Skeletal muscle cell (primary cell): ENCODE measurements around the gene TLE3.

Source experiments
- DNase-seq: peaks from one replicate; pipeline ENCODE4 v3.0.0-alpha.2; 2010; ENCODE audit warnings: low read depth
- H3K4me3 ChIP-seq: 2 replicates; pipeline ENCODE4 v1.5.1; 2011; ENCODE audit warnings: low read depth, mild to moderate bottlenecking, control low read depth, low read length, moderate library complexity

TLE3 gene

DNA sequence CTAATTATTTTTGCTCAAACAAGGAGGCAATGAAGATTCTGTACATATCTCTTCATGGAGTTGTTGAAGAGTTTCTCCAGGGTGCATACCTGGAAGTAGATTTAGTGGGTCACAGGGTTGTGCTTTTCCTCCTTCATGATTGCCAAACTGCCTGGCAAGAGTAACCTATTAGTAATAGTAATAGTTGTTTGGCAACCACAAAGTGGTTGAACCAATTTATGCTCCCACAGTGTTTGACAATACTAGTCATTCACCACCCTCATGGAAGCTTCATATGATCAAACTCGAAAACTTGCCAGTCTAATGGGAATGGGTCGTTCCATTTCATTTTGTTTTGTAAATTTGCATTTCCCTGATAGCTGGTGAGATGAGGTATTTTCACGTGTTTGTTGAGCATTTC is 57.8 kb downstream of the TLE3 start:
- no peak overlapping the region for H3K4me3 ChIP-seq
- no peak for DNase-seq

DNA sequence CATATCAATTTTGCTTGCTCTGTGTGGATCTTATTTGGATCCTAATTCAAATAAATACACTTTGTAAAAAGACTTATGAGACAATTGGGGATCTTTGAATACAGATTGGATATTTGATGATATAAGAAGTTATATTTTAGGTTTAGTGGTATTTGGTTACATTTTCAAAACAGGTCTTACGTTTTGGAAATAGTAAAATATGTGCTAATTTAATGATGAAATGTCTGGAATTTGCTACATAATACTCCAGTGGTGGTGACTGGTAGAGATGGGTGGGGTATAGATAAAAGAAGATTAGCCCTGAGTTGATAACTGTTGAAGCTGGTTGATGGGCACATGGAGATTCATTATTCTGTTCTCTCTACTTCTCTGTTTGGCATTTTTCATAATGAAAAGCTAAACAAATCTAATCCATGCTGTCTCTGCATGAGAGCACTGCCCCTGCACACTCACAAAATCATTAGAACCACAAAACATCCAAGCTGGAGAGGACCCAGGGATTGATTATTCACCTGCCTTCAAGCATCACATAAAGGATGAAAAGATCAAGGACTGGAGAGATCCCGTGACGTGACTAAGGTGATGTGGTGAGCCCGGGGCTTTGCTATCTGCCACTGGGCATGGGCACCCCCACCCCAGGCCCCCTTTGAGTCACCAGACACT is 58.9 kb downstream of the TLE3 start:
- DNase-seq: no peak
- H3K4me3 ChIP-seq: no peak overlapping the region

DNA sequence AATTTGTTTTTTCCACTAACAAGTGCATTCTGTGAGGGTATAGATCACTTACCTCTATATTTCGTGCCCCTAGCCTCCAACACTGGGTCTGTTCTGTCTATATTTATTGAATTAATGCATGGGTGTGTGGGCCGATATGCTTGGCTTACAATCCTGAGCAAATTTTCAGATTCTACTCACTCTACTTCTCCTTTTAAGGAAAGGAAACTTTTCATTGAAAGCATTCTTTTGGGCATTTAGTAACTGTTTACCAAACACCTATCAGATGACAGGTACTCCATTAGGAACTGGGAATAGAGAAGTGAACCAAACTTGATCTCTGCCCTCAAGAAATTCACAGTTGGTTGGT is 60.5 kb downstream of the TLE3 start:
- DNase-seq: no peak

DNA sequence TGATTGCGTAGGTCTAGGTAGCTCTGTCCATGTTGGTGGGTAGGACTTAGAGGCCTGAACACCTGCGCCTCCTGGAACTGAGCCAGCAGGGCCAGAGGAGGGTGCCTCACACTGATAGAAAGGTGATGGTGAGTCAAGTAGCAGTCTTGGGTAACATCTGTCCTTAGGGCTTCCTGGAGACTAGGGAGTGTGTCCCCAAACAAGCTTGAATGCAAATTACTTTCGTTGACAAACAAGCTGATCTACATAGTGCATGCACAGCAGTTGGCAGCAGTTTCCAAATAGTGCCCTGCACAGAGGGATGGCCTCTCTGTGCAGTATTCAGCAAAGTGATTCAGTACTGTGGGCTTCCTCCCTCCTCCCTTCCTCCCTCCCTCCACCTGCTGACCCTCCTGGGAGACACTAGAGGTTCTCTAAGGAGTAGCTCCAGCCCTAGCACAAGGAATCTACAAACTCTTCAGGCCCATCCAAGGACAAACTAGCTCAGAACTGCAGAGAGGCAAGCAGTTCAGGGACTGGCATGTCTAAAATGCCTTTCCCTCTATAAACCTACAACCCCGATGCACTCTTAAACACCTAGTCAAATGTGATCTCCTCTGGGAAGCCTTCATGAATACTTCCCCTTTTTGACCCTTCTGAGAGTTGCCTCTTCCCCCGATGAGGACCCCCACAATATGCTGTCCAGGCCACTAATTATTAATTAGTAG is 61.0 kb downstream of the TLE3 start:
- H3K4me3 ChIP-seq: no peak overlapping the region
- no peak for DNase-seq

More for the DNA sequence above, 60.5 kb downstream of the TLE3 start:
- no peak overlapping the region for H3K4me3 ChIP-seq

DNA sequence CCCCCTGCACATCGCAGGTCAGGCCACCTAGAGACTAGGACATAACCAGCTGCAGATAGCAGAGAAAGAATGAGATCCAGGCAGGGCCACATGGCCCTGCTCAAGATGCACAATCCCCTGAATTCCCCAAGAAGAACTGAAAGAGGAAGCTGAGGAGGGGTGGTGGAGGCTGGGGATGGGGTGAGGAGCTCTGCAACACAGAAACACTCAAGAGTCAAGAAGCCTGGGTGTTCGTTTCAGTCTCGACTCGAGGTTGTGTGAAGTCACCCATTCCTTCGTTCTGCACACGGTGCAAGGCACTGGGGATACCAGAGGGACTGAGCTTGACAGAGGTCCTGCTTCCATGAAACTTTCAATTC is 62.0 kb downstream of the TLE3 start:
- no peak for DNase-seq
- H3K4me3 ChIP-seq: no peak overlapping the region

DNA sequence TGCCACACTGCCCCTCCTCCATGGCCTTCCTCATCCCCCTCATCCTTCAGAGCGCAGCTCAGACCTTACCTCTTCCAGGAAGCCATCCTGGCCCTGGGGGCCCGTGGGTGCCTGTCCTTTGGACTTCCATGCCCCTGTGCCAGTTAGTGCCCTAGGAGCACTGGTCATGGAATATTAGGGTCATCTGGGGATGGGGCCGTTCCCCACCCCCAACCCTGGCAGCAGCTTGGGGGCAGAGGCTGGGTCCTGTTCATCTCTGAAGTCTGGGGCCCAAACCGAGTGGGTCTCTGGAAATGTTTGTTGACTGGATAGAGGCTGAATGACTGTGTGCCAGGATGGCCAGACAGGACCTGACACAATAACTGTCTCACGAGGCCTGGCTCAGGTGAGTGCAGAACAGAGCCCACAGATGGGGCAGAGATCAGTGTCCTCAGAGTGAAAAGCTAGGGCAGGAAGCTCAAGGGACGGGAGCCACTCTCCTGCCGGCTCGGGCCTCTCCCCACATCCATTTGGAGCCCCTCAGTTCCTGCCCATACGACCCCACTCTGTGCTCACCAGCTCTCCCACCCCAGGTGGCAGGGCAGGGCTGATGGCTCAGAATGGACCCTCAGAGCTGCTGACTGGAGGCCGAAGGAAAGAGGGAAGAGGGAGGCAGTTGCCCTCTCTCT is 62.5 kb downstream of the TLE3 start:
- no peak overlapping the region for H3K4me3 ChIP-seq
- no peak for DNase-seq

- DNase-seq: no peak
- no peak overlapping the region for H3K4me3 ChIP-seq
These were observed 63.1 kb downstream of the TLE3 start for GRCh38 chr15:70034596-70034995.

DNA sequence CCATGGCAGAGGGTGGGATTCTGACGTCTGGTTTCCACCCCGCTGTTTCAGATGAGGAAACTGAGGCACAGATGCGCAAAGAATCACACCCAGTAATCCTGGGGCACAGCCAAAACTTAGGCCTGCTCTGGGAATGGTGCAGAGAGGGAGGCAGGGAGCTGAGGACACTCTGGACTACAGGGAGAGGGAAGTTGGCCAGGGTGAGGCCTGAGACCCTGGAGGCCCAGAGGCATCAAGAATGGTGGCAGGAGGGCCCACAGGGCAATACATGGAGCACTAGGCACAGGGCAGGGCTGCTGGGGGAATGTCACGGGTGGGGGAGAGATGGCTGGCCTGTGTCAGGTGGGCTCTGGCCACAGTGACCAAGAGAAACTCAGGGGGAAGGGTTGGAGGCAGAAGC is 63.6 kb downstream of the TLE3 start:
- H3K4me3 ChIP-seq: no peak overlapping the region
- DNase-seq: no peak

- DNase-seq: peak; percentile 33
- H3K4me3 ChIP-seq: peak overlapping the region; percentile 18
These were observed 64.1 kb downstream of the TLE3 start for GRCh38 chr15:70033529-70034140.

DNA sequence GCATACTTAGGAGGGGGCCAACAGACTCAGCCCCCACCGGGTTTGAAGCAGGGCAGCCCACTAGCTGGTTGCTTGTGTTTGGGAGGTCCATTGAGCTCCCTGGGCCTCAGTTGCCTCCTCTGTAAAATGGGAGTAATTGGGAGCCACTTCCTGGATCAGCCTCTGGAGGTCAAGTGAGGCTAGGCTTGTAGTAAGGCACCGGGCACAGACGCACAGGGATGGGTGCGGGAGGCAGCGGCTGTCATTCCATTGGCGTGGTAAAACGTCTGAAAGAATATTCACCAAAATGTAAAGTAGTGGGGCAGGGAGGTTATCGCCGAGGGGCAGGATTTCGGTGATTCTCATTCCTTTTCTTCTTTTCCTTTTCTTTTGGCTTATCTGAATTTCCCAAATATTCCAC is 64.6 kb downstream of the TLE3 start:
- H3K4me3 ChIP-seq: no peak overlapping the region
- DNase-seq: no peak

DNA sequence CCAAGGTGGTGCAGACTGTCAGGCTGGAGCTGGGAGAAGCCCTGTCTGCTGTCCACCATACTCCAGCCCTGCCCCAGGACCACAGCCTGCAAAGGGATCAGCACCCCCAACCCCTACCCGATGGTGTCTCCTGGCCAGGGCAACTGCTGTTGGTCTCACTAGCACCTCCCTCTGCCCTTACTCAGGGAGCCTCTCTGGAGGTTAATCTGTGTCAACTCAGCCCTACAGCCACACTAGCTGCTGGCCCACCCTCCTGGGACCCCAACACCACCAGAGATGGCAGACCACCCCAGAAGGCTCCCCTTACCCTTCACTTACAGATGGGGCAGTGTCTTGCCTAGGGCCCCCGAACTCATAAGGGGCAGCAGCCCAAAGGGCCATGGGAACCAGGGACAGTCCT is 65.2 kb downstream of the TLE3 start:
- no peak for DNase-seq
- H3K4me3 ChIP-seq: no peak overlapping the region

GRCh38 chr15:70031713-70032112 is 66.0 kb downstream of the TLE3 start:
- no peak for DNase-seq
- H3K4me3 ChIP-seq: no peak overlapping the region

- H3K4me3 ChIP-seq: no peak overlapping the region
- no peak for DNase-seq
These were observed 66.5 kb downstream of the TLE3 start for GRCh38 chr15:70031261-70031660.

- DNase-seq: no peak
- H3K4me3 ChIP-seq: no peak overlapping the region
These were observed 66.9 kb downstream of the TLE3 start for GRCh38 chr15:70030851-70031250.

DNA sequence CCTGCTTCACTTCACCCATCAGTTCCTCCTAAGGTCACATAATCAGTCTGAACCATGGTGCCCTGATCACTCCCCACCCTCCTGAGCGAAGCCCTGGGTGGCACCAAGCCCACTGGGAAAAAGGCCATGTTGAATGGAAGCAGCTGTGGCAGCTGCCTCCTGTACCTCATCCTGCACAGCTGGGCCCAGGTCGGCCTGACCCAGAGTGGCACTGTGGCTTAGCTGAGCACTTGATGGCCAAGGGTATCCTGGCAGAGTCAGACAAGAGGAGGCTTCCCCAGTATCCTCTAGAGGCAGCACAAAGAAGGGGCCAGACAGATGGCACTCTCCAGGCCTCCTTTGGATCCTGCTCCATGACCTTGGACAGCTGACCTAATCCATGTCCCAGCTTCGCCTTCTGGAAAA is 68.4 kb downstream of the TLE3 start:
- H3K4me3 ChIP-seq: no peak overlapping the region
- no peak for DNase-seq

DNA sequence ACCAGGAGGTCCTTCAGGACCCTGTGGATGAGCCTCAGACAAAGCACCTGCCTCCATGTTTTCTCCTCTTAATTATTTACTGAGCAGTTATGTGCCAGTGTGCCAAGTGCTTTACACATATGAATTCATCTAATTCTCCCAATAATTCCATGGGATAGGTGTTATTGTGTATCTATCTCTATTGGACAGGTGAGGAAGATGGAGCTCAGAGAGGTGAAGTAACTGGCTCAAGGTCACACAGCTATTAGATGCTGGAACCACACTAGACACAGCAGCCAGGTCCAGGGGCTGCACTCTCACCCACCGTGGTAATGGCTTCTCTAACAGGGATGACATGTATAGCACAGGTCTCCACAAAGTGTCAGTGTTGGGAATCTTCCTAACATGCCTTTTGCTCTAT is 70.2 kb downstream of the TLE3 start:
- no peak overlapping the region for H3K4me3 ChIP-seq
- DNase-seq: no peak

- no peak overlapping the region for H3K4me3 ChIP-seq
- no peak for DNase-seq
These were observed 70.7 kb downstream of the TLE3 start for GRCh38 chr15:70026991-70027390.

GRCh38 chr15:70025413-70026296 is 72.1 kb downstream of the TLE3 start:
- peak; percentile 30 for DNase-seq

GRCh38 chr15:70024521-70024920 is 73.2 kb downstream of the TLE3 start:
- DNase-seq: no peak
- H3K4me3 ChIP-seq: no peak overlapping the region

More at GRCh38 chr15:70025413-70026296, 72.1 kb downstream of the TLE3 start:
- no peak overlapping the region for H3K4me3 ChIP-seq
